DOHH2 (cell line): ENCODE results near the gene TTC39B.

Experiments
- H3F3A ChIP-seq: fragments of 200-600 bp; sonication (generic), shearing (Covaris generic); 2 replicates; pipeline ENCODE4 v1.6.0; 2016; ENCODE audit warnings: antibody characterized with exemption, mild to moderate bottlenecking; ENCODE audit not compliant: control insufficient read depth, insufficient read depth
- H3K27ac ChIP-seq: fragments of 200-600 bp; sonication (generic); 2 replicates; pipeline ENCODE4 v1.5.1; 2014; ENCODE audit warnings: low read depth, mild to moderate bottlenecking, low read length, moderate library complexity
- H3K27me3 ChIP-seq: fragments of 200-600 bp; sonication (generic); 2 replicates; pipeline ENCODE4 v1.6.1; 2014; ENCODE audit warnings: mild to moderate bottlenecking, low read length, mixed read lengths; ENCODE audit not compliant: control insufficient read depth
- H3K36me3 ChIP-seq: fragments of 200-600 bp; sonication (generic); 2 replicates; pipeline ENCODE4 v1.6.1; 2014; ENCODE audit warnings: mild to moderate bottlenecking, low read length, moderate library complexity, mixed read lengths; ENCODE audit not compliant: control insufficient read depth
- H3K4me1 ChIP-seq: fragments of 200-600 bp; sonication (generic); 2 replicates; pipeline ENCODE4 v1.6.1; 2014; ENCODE audit warnings: mild to moderate bottlenecking, low read length, mixed read lengths; ENCODE audit not compliant: control insufficient read depth
- H3K4me2 ChIP-seq: fragments of 200-600 bp; sonication (generic); 2 replicates; pipeline ENCODE4 v1.6.0; 2014; ENCODE audit warnings: mild to moderate bottlenecking, low read length, moderate library complexity
- H3K4me3 ChIP-seq: fragments of 200-600 bp; sonication (generic); 2 replicates; pipeline ENCODE4 v1.5.1; 2014; ENCODE audit warnings: mild to moderate bottlenecking, low read length, mixed read lengths
- H3K79me2 ChIP-seq: fragments of 200-600 bp; sonication (generic); 2 replicates; pipeline ENCODE4 v1.6.1; 2014; ENCODE audit warnings: mild to moderate bottlenecking, low read length, mixed read lengths; ENCODE audit not compliant: control insufficient read depth
- H3K9me2 ChIP-seq: fragments of 200-600 bp; sonication (generic); replicated peaks from 2 replicates; pipeline ENCODE4 v1.6.1; 2014; ENCODE audit warnings: mild to moderate bottlenecking, low read length, mixed read lengths; ENCODE audit not compliant: control insufficient read depth
- H3K9me3 ChIP-seq: fragments of 200-600 bp; sonication (generic); 2 replicates; pipeline ENCODE4 v1.6.1; 2014; ENCODE audit warnings: antibody characterized with exemption, low read length, mixed read lengths; ENCODE audit not compliant: control insufficient read depth, insufficient read depth
- H4K20me1 ChIP-seq: fragments of 200-600 bp; sonication (generic); 2 replicates; pipeline ENCODE4 v1.6.0; 2014; ENCODE audit warnings: low read depth, mild to moderate bottlenecking, antibody characterized with exemption, low read length, moderate library complexity; ENCODE audit not compliant: control insufficient read depth, insufficient read depth
- EZH2phosphoT487 ChIP-seq: fragments of 200-600 bp; sonication (generic); IDR thresholded peaks from 2 replicates; pipeline ENCODE4 v1.6.1; 2017; ENCODE audit warnings: borderline replicate concordance, mild to moderate bottlenecking, antibody characterized with exemption, low read length, moderate library complexity, mixed read lengths
- TF ChIP-seq, protein P1 (sequence below): fragments of 200-600 bp; sonication (generic); IDR thresholded peaks from one replicate; pipeline ENCODE4 v1.5.1; 2014; ENCODE audit warnings: antibody characterized with exemption, mild to moderate bottlenecking, low read depth, low read length; ENCODE audit not compliant: poor library complexity, severe bottlenecking

The TTC39B gene

DNA sequence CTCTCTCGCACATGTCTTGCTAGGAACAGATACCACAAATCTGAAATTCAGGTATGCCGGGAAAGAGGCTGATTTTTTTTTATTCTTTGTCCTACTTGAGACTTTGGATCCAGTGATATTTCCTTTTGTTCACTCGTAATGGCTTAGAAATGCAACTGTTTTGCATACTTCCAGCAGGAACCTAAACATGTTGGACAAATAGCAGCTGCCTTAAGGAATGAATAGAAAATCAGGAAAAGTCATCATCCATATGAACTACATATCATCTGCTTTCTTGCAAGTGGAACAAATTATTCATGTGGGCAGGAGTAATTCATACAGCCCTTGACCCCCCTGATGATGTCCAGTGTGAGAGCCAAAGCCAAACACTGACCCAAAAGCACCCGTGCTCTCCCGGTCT lies 17.4 kb downstream of the TTC39B start:
- H4K20me1 ChIP-seq: no peaks in the 10 kb centered on the region
- no peak overlapping the region for H3K4me2 ChIP-seq
- no peak overlapping the region for H3K4me3 ChIP-seq
- no peaks in the 10 kb centered on the region for H3K9me3 ChIP-seq
- no peaks in the 10 kb centered on the region for H3K9me2 ChIP-seq
- H3K79me2 ChIP-seq: no peaks in the 10 kb centered on the region
- no peaks in the 10 kb centered on the region for H3K4me1 ChIP-seq
- H3K27ac ChIP-seq: no peak overlapping the region
- H3F3A ChIP-seq: no peaks in the 10 kb centered on the region
- H3K27me3 ChIP-seq: no peaks in the 10 kb centered on the region
- TF ChIP-seq, protein P1, sequence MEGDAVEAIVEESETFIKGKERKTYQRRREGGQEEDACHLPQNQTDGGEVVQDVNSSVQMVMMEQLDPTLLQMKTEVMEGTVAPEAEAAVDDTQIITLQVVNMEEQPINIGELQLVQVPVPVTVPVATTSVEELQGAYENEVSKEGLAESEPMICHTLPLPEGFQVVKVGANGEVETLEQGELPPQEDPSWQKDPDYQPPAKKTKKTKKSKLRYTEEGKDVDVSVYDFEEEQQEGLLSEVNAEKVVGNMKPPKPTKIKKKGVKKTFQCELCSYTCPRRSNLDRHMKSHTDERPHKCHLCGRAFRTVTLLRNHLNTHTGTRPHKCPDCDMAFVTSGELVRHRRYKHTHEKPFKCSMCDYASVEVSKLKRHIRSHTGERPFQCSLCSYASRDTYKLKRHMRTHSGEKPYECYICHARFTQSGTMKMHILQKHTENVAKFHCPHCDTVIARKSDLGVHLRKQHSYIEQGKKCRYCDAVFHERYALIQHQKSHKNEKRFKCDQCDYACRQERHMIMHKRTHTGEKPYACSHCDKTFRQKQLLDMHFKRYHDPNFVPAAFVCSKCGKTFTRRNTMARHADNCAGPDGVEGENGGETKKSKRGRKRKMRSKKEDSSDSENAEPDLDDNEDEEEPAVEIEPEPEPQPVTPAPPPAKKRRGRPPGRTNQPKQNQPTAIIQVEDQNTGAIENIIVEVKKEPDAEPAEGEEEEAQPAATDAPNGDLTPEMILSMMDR: no peak
- TF ChIP-seq EZH2phosphoT487: no peak
- H3K36me3 ChIP-seq: no peaks in the 10 kb centered on the region

DNA sequence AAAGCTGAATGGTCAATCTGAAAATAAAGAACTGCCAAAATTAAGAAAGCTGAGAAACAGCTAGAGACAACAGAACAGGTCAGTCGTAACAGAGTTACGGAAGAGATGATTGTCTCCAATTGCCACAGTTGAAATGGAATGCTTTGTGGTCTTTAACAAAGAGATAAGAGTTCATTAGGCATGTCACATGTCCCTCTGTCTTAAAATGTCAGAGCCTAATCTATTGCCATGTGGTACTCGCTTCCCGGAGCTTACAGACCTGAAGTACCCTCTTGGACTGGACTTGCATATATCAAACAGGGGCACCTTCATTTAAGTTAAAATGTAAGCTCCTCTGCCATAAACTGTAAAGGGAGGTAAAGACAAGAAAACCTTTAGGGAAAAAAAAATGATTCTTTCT lies 19.7 kb downstream of the TTC39B start:
- Histone ChIP-seq H3K36me3 (no peaks in the 10 kb centered on the region), H4K20me1 (no peaks in the 10 kb centered on the region), H3F3A (no peaks in the 10 kb centered on the region), H3K4me1 (no peaks in the 10 kb centered on the region), H3K4me2 (no peak overlapping the region), H3K9me2 (no peaks in the 10 kb centered on the region), H3K4me3 (no peak overlapping the region), H3K27me3 (no peaks in the 10 kb centered on the region), H3K79me2 (no peaks in the 10 kb centered on the region), H3K27ac (no peak overlapping the region), H3K9me3 (no peaks in the 10 kb centered on the region)
- no peak for TF ChIP-seq EZH2phosphoT487
- TF ChIP-seq, protein P1: no peak

DNA sequence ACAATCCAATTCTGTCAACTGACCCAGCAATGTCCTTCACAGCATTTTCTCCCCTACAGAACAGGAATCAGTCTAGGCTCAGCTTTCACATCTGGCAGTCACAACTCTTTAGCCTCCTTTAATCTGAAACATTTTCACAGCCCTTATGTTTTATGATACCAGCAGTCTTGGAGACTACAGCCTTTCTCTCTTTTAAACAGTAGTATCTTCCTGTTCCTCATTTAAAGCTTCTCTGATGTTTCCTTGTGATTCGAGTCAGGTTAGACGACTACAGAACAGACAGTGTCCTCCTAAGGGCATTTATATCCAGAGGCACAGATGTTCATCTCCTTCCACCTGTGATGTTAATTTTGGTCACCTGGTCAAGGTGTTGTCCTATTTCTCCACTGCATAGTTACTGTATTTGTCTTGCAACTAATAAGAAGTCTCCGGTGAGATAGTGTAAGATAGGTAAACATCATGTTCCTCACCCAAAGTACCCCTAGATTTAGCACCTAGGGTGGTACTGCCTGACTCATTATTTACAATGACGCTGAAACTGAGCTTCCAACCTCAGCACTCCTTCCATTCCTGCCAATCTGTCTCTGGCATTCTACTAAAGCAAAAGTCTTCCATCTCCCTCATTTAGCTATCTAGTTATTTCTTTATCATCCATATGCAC lies 20.7 kb downstream of the TTC39B start:
- no peak overlapping the region for H3K4me3 ChIP-seq
- TF ChIP-seq EZH2phosphoT487: no peak
- TF ChIP-seq, protein P1: no peak
- H3K4me1 ChIP-seq: no peaks in the 10 kb centered on the region
- H4K20me1 ChIP-seq: no peaks in the 10 kb centered on the region
- no peaks in the 10 kb centered on the region for H3F3A ChIP-seq
- H3K36me3 ChIP-seq: no peaks in the 10 kb centered on the region
- no peaks in the 10 kb centered on the region for H3K79me2 ChIP-seq
- no peaks in the 10 kb centered on the region for H3K9me3 ChIP-seq
- H3K4me2 ChIP-seq: no peak overlapping the region
- no peaks in the 10 kb centered on the region for H3K9me2 ChIP-seq
- H3K27me3 ChIP-seq: no peaks in the 10 kb centered on the region
- H3K27ac ChIP-seq: no peak overlapping the region
